GM21529 (cell line): ENCODE measurements around the gene LILRA5.
"Not testable (repeated sequence)": the region's sequence is repeated elsewhere in the genome, so short reads cannot be mapped to it uniquely, and the experiment has no call there.

Experiments used
- ATAC-seq: cut with Tn5 transposase; IDR thresholded peaks from one replicate; pipeline ENCODE4 v1.9.1; 2021; ENCODE audit not compliant: unreplicated experiment

The LILRA5 gene

DNA sequence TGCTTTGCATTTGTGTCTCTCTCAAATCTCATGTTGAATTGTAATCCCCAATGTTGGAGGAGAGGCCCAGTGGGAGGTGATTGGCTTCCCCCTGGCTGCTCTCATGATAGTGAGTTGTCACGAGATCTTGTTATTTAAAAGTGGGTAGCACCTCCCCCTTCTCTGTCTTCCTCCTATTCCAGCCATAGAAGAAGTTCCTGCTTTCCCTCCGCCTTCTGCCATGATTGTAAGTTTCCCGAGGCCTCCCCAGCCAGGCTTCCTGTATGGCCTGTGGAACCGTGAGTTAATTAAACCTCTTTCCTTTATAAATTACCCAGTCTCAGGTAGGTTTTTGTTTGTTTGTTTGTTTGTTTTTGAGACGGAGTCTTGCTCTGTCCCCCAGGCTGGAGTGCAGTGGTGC is 22.2 kb upstream of the LILRA5 start:
- ATAC-seq: no peak

DNA sequence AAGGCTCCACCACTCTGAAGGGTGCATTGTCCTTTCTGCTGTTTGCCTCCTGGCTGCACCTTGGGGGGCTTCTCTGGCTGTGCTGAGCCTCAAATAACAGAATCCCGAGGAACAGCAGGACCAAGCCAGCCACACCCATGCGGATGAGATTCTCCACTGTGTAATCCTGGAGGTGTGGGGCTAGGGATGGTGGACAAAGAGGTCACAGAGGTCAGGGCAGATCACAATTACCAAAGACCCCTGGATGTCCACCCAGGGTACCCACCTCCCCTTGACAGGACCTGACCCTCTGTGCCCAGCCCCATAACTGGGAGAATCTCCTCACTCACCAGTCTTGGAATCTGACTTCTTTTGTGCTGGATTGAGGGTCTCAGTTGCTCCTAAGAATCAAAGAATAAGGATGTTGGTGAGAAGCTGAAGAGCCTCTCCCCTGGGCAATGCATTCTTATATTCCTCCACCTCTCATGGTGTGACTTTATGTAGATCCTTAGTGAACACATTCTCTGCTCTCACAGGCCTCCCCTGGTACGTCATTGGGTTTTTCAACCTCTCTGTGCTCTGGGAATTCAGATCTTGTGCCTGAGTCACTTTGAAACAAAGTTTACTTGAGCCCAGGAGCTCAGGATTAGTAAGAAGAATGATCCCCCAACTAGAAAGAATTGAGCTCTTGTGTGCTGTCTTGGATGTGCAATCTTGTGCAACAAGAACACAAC is 20.8 kb upstream of the LILRA5 start:
- ATAC-seq: no peak

DNA sequence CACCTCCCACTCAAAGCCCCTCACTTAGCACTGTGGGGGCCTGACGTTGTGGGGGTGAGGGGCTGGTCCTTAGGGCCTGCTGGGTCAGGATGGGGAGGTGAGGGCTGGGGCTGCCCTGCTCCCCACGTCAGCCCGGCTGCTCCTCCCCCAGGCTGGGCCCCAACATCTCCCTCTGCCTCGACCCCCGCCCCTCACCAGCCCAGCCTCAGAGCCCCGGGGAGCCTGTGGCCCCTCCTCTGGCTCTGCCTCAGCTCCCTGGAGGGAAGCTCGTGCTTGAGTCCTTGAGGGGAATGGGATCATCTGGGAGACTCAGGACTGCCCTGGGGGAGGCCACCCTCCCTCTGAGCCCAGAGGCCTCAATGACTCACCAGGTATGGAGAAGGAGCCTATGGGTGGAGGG is 19.2 kb upstream of the LILRA5 start:
- ATAC-seq: no peak

- ATAC-seq: no peak
Observed at GRCh38 chr19:54331626-54332025, 18.7 kb upstream of the LILRA5 start.

DNA sequence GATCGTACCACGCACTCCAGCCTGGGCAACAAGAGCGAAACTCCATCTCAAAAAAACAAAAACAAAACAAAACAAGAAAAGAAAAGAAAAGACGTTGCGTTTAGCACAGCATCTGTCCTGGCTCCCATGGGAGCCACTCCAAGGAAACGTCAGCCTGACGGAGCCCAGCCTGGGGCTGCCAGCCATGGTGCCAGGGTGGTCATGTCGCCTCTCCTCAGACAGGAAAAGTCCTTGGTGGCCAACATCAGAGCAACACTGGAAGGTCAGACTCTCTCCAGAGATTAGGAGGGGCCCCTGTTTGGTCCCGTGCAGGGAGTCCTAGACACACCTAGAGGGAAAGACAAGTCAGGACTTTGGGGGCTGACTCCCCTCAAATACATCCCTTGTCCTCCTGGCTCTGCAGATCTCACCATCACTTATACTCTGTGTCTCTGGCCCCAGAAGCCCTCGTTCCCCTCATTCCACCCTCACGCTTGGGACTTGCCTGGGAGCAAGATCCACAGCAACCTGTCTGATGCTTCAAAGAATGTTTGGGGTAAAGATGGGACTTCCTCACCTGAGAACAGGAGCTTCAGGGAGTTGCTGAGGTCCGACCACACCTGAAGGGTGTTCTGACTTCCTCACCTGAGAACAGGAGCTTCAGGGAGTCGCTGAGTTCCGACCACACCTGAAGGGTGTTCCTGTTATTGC is 16.7 kb upstream of the LILRA5 start:
- ATAC-seq: no peak

- ATAC-seq: not testable (repeated sequence)
Observed at GRCh38 chr19:54328781-54329180, 15.8 kb upstream of the LILRA5 start.

DNA sequence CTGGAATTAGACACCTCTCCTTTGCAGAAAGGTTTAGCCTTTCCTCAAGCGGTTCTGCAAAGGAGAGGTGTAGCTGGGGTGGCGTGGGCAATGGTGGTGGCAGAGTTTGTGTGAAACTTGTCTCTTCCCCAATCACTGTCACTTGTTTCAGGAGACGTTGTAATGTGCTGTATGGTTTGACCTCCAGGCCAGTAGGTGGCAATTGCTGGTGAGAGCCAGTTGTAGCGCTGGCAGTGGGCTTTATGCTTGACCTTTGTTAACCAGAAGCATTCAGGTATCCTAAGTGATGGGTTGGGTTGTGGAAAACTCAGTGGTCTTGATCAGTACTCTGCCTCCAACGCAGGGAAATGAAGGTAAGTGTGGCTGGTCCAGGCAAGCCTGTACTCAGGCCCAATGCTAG is 12.7 kb upstream of the LILRA5 start:
- ATAC-seq: no peak

DNA sequence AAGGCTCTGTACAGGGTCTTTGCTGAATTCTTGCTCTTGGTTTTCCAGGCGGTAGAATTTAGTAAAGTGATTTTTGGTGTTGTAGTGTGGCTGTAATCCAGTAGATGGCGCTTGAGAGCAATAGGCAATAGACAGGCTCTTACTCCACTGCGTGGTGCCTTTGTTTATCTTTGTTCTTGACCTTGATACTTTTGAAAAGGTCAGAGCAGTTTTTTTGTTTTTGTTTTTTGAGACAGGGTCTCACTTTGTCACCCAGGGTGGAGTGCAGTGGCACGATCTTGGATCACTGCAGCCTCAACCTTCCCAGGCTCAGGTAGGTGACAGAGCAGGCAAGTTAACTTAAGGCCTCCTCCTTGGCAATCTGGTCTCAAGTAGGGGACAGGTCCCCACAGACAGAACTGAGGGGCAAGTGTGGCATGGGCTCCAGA is 12.2 kb upstream of the LILRA5 start:
- ATAC-seq: no peak

DNA sequence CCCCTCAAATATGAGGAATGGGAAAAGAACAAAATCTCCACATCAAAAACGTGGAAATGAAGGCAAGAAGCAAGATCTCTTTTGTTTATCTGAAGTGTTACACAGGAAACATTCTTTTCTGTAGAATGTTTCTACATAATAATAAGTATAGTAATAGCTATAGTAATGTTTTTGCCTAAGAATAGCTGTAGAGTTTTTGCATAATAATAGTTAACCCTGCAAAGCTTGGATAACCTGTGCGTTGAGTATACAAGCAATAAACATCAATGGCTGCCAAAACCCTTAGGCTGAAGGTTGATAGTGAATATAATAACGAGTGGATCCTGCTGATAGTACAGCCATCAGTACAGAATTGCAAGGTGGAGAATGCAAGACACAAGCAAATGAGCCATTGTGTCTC is 11.1 kb upstream of the LILRA5 start:
- no peak for ATAC-seq

- ATAC-seq: not testable (repeated sequence)
Observed at GRCh38 chr19:54322934-54323333, 10.0 kb upstream of the LILRA5 start.

GRCh38 chr19:54322295-54322694 is 9.3 kb upstream of the LILRA5 start:
- ATAC-seq: not testable (repeated sequence)

- ATAC-seq: no peak
Observed at GRCh38 chr19:54319892-54320670, 7.1 kb upstream of the LILRA5 start.

DNA sequence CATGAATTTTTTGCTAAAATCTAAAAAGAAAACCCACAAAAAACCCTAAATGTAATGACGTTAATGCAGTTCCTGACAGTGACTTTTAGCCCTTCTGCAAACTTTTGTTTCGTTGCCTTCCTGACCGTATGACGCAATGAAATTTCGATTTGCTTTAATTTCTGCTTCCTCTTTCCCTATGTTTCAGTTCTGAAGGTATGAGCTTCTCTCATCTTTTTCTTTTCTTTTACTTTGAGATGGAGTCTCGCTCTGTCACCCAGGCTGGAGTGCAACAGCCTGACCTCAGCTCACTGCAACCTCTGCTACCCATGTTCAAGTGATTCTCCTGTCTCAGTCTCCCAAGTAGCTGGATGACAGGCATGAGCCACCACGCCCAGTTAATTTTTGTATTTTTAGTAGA is 6.1 kb upstream of the LILRA5 start:
- no peak for ATAC-seq

DNA sequence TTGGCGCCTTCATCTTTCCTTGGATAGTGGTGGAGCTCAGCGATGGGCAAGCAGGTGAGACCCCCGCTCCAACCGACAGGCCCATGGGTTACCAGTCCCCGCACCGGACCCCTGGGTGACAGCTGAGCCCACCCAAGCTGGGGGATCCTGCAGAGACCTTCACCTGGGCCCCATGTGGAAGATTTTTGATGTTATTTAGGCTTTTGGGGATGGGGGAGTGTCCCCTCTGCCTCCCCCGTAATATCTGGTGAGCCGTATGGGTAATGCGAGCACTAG is 4.9 kb upstream of the LILRA5 start:
- no peak for ATAC-seq

DNA sequence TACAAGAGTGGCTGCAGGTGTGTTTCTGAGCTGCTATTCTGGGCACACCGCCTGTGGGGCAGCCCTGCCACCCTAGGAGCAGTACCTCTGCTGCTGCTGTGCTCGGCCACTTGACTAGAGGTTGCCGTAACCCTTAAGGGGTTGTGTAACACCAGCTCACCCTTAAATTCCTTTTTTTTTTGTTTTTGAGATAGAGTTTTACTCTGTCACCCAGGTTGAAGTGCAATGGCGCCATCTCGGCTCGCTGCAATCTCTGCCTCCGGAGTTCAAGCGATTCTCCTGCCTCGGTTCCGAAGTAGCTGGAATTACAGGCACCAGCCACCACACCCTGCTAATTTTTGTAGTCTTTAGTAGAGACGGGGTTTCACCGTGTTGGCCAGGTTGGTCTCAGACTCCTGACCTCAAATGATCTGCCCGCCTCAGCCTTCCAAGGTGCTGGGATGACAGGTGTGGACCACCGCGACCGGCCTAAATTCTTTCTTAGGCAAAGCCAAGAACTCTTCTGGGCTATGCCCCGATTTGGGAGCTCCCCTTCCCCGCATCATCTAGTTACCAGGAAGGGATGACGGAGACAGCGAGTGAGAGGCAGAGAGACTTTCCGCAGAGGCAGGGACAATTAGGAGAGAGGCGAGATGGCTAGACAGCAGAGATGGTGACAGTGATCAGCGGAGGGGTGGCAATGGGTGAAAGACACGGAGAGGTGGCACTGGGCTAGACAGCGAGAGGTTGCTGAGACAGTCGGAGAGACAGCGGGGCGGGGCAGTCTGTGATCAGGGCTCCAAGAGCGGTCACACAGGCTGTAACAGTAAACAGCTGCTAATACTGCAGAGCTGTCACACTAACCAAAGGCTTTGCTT is 4.4 kb upstream of the LILRA5 start:
- ATAC-seq: no peak

DNA sequence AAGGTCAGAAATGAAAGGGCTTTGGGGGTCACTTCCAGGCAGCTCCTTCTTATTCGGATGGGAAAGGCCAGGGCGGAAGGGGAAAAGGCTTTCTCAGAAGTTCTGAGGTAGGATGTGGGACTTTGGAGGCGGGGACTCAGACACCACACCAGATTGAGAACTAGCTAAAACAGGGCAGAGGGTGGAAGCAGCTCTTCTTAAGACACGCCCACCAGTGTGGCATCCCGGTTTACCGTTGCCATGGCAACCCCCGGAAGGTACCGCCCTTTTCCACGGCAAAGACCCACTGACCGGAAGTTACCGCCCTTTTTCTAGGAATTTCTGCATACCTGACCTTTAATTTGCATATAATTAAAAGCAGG is 3.8 kb upstream of the LILRA5 start:
- no peak for ATAC-seq

- ATAC-seq: no peak
Observed at GRCh38 chr19:54315956-54316355, 3.0 kb upstream of the LILRA5 start.

GRCh38 chr19:54312011-54312410 is 955 bp downstream of the LILRA5 start:
- ATAC-seq: no peak

DNA sequence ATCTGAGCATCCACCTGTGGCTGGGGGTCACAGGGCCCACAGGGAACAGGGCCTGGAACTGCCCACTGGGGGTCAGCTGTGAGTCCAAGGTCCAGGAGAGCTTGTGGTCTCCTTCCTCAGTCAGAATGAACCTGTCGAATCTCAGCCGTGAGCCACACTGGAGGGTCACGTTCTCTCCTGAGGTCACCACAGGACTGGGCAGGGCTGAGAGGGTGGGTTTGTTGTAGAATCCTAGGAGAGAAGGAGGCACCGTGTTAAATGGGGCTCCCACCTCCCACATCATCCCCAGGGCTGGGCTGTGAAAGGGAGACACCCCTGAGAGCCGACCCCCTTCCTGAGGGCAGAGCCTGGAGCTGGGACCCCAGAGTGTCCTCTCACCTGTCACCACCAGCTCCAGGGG is 1.5 kb downstream of the LILRA5 start:
- ATAC-seq: no peak

DNA sequence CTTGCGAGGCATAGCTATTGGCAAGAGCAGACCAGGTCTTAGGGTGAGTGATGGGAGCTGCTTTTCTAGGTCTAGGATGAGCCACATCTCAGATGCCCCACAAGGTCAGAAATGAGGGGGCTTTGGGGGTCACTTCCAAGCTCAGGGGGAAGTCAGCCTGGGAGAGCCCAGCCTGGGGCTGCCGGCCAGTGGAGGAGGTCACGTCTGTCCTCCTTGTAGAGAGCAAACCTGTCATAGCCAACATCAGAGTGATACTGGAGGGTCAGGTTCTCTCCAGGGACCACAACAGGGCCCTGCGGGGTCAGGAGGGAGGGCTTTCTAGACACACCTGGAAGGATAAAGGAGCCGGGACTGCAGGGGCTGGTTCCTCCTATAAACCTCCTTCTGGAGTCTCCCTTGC is 2.4 kb downstream of the LILRA5 start:
- ATAC-seq: no peak

DNA sequence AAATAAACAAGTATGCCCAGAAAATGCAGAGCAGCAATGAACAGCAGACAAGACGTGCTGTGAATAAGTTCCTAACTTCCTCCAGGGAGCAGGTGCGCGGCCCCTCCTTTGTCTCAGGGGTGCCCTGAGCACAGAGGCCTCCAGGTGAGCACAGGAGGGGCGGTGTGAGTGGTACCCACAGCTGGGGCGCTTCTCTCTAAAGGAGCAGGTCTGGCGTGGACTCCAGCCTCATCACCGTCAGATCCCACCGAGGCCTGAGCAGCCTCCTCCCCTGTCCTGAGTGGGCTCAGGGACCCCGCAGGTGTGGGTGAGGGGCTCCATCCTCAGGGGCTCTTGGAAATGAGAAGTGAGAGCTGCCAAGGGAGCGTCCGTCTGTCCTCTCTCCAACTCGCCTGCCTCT is 3.2 kb downstream of the LILRA5 start:
- no peak for ATAC-seq
